CD4-positive, alpha-beta memory T cell (primary cell): ENCODE data around the gene ZNF41. TPM values are rescaled to one million over a fixed set of nuclear protein-coding genes. Genes with fewer than 3 reads are reported as not detected.
A peak's percentile ranks its signal among the peaks of the same experiment; 100 is the strongest.

Experiments
- CTCF ChIA-PET: fragments of 350-600 bp; sonication (Branson Sonifier 250); formaldehyde crosslinking; loops from one replicate; lab custom pipeline; 2021; ENCODE audit warnings: inconsistent platforms; ENCODE audit not compliant: partially characterized antibody; lab: Charles Lee
- POLR2A ChIA-PET: fragments of 350-600 bp; sonication (Branson Sonifier 250); formaldehyde crosslinking; loops from one replicate; lab custom pipeline; 2021; ENCODE audit not compliant: partially characterized antibody; lab: Charles Lee
- DNase-seq, 5 donors: peaks; one replicate each; pipeline versions ENCODE4 v3.0.0 to v3.0.0-alpha.2; 2020 to 2022; ENCODE audit warnings: mixed read lengths in 1 of 5
- H3K27ac ChIP-seq: one replicate; pipeline ENCODE4 v1.7.0; 2013; ENCODE audit warnings: low read depth, low read length
- H3K27me3 ChIP-seq: 2 replicates; pipeline ENCODE4 v1.7.0; 2013; ENCODE audit warnings: mild to moderate bottlenecking, low read length, moderate library complexity; ENCODE audit not compliant: insufficient read depth
- H3K36me3 ChIP-seq: 2 replicates; pipeline ENCODE4 v1.7.0; 2013; ENCODE audit warnings: mild to moderate bottlenecking, low read length, moderate library complexity; ENCODE audit not compliant: insufficient read depth
- H3K4me1 ChIP-seq: 2 replicates; pipeline ENCODE4 v1.7.0; 2013; ENCODE audit warnings: mild to moderate bottlenecking, low read length, moderate library complexity; ENCODE audit not compliant: insufficient read depth
- H3K4me3 ChIP-seq, 2 donors: one replicate each; pipeline ENCODE4 v1.7.0; 2013; ENCODE audit warnings: low read length in 2 of 2, mild to moderate bottlenecking in 1 of 2
- H3K9me3 ChIP-seq, 2 donors: one replicate each; pipeline ENCODE4 v1.7.0; 2013; ENCODE audit warnings: low read length in 2 of 2, control low read depth in 1 of 2; ENCODE audit not compliant: control insufficient read depth in 1 of 2
- H3K27ac Mint-ChIP-seq, 7 donors: one replicate each; pipeline ENCODE4 v1.8.0; 2020 to 2021; ENCODE audit warnings: mixed read lengths in 7 of 7, mild to moderate bottlenecking in 6 of 7, inconsistent platforms in 3 of 7, moderate library complexity in 3 of 7
- H3K27me3 Mint-ChIP-seq, 2 donors: one replicate each; pipeline ENCODE4 v1.8.0; 2020 to 2021; ENCODE audit warnings: mixed read lengths in 2 of 2
- H3K36me3 Mint-ChIP-seq, 2 donors: one replicate each; pipeline ENCODE4 v1.8.0; 2020 to 2021; ENCODE audit warnings: mixed read lengths in 2 of 2, inconsistent platforms in 1 of 2, mild to moderate bottlenecking in 1 of 2
- H3K4me1 Mint-ChIP-seq, 4 donors: one replicate each; pipeline ENCODE4 v1.8.0; 2020 to 2021; ENCODE audit warnings: mixed read lengths in 4 of 4, mild to moderate bottlenecking in 1 of 4
- H3K4me3 Mint-ChIP-seq, 8 donors: one replicate each; pipeline ENCODE4 v1.8.0; 2020 to 2021; ENCODE audit warnings: mixed read lengths in 8 of 8, mild to moderate bottlenecking in 7 of 8, moderate library complexity in 6 of 8, inconsistent platforms in 3 of 8
- H3K9me3 Mint-ChIP-seq, 8 donors: one replicate each; pipeline ENCODE4 v1.8.0; 2020 to 2021; ENCODE audit warnings: mixed read lengths in 8 of 8, mild to moderate bottlenecking in 5 of 8, inconsistent platforms in 3 of 8, moderate library complexity in 1 of 8
- intact Hi-C: fragments of 100-400 bp; cut with micrococcal nuclease; formaldehyde crosslinking; loops from one replicate; pipeline ENCODE4 v1.15.1; 2023
- polyA plus RNA-seq, 2 donors: library from polyadenylated mRNA; unstranded; fragments of 300-500 nt; fragmentation: Illumina TruSeq; gene quantifications; one replicate each; pipeline ENCODE4 v1.2.3, GENCODE V29; 2021
- total RNA-seq, 2 experiments: library from RNA; stranded (reverse); gene quantifications; one replicate each; pipeline ENCODE4 v1.2.3, GENCODE V29; 2021

Gene ZNF41
- total and polyA plus RNA-seq, 4 experiments from 2014 or later = 4.7 to 16.1 (median 12.4) TPM

DNA sequence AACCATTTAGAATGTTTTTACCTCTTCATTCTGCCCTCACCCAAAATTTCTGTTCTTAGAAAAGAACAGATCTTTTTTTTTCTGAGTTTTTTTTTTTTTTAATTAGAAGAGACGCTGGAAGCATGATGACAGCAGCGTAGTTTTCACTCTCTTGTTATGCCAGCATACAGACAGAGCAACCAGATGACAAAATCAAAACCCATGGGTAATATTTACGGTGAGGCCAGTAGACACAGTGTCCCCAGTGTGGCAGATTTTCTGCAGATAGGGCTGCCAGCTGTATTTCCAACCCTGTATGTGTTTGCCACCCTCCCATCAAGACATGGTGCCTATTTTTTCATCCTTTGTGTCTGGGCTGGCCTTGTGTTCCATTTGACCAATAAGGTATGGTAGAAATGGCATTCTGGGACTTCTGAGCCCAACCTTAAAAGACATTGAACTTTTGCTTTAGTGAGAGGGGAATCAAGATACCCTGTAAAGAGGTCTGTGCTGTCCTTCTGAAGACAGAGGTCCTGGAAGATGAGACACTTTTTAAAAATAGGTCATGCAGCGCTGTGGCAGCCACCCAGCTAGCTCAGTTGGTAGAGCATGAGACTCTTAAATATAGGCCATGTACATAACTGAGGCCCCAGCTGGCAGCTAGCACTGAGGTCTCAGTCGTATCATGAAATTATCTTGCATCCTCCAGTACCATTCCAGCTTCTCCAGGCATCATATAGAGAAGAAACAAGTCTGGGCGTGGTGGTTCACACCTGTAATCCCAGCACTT is 6.7 kb upstream of the ZNF41 start:
- H3K9me3 Mint-ChIP-seq = no peaks in the 10 kb centered on the region
- no peaks in the 10 kb centered on the region for H3K27me3 ChIP-seq
- H3K36me3 ChIP-seq = no peaks in the 10 kb centered on the region
- H3K9me3 ChIP-seq = no peaks in the 10 kb centered on the region
- H3K27ac Mint-ChIP-seq = peak overlapping the region in 1 of 7 donors; percentile 70
- no peaks in the 10 kb centered on the region for H3K36me3 Mint-ChIP-seq
- H3K4me3 ChIP-seq = no peak overlapping the region
- H3K4me1 ChIP-seq = no peaks in the 10 kb centered on the region
- intact Hi-C loops = no loop called here
- H3K4me1 Mint-ChIP-seq = peaks cover 0 to 3% (median 0%) of the 10 kb centered on the region in 4 donors
- DNase-seq = no peak
- POLR2A ChIA-PET = no interaction called here
- CTCF ChIA-PET = no interaction called here
- no peaks in the 10 kb centered on the region for H3K27me3 Mint-ChIP-seq
- H3K4me3 Mint-ChIP-seq = no peak overlapping the region
- no peak overlapping the region for H3K27ac ChIP-seq

DNA sequence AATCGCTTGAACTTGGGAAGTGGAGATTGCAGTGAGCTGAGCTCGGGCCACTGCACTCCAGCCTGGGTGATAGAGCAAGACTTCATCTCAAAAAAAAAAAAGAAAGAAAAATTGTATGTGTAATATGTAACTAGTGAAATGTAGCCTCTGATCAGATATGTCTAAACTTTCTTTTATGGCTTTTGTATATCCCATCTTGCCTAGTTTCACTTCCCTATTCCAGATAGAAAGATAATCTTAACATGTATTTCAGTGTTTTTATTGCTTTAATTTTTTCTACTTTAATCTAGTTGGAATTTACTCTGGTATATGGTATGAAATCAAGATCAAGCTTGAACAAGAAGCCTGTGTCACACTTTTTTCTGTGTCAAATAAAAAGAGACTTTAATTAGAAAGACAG is 1.9 kb upstream of the ZNF41 start:
- peaks cover 29% of the 10 kb centered on the region for H3K4me1 ChIP-seq
- H3K4me3 ChIP-seq = no peak overlapping the region
- no peak overlapping the region for H3K27ac ChIP-seq
- no peaks in the 10 kb centered on the region for H3K36me3 ChIP-seq
- H3K27ac Mint-ChIP-seq = peak overlapping the region in 3 of 7 donors; percentile 55 to 85 (median 85)
- intact Hi-C loops = loop anchor here (5.0 kb wide), 4 partner anchors 37 to 358 kb away; partner anchors contain the start of genes CDK16 and UBA1
- no peak for DNase-seq
- peaks cover 0 to 5% of the 10 kb centered on the region in 2 donors for H3K36me3 Mint-ChIP-seq
- H3K27me3 Mint-ChIP-seq = no peaks in the 10 kb centered on the region
- H3K4me3 Mint-ChIP-seq = no peak overlapping the region
- ChIA-PET POLR2A (no interaction called here), CTCF (no interaction called here)
- H3K27me3 ChIP-seq = no peaks in the 10 kb centered on the region
- H3K4me1 Mint-ChIP-seq = peaks cover 12 to 38% (median 23%) of the 10 kb centered on the region in 4 donors
- peaks cover 0 to 2% (median 0%) of the 10 kb centered on the region in 8 donors for H3K9me3 Mint-ChIP-seq
- no peaks in the 10 kb centered on the region for H3K9me3 ChIP-seq

DNA sequence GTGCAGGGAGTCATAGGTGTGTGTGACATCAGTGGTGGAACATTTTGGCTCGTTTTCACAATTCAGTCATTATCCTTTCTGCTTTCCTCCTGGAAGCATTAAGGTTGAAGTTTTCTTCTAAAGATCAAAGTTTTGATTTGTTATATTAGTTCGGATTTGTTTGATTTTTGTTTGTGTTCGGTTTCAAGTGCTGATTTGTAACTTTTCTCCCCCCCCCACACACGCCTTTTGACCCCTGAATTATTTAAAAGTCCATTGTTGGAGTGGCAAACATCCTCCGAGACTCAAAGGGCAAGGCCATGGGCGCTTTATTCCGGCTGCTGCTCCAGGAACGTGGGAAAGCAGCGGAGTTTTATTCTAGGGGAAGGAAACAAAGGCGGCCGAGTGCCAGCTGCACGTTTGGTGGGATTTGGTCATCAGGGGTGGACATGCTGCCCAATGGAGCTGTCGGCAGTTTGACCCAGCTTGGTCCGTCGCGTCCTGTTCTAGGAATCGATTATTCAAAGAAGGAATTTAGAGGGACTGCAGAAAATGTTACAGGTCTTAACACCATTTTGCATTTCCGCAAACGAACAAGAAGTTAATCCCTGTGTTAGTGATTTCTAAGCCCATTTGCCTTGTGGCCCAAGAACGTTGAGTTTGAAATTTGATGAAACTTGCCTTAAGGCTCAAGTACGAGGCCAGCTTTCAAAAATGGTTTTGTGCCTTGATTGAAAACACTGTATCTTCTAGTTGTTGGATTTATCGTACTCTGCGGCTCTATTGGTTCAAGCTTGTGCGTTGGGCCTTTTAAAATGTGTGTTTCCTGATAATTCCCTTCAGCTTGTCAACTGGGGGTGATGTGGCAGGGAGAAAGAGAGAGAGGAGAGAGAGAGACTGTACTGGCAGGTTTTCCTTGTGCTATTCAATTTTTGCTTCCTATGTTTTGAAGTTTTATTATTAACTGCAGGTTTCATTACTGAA is 565 bp upstream of the ZNF41 start:
- ChIA-PET POLR2A (interaction anchor here (0.7 to 0.8 kb wide), 3 partner anchors 30 to 353 kb away, joined by 3 read pairs; no protein-coding TSS in a partner anchor), CTCF (interaction anchor here (1.3 kb wide), 1 partner anchor 40 kb away, joined by 3 read pairs; no protein-coding TSS in a partner anchor)
- no peak for DNase-seq
- Histone ChIP-seq H3K9me3 (no peaks in the 10 kb centered on the region), H3K4me1 (peaks cover 29% of the 10 kb centered on the region), H3K27me3 (no peaks in the 10 kb centered on the region), H3K27ac (peak overlapping the region; percentile 77), H3K4me3 (peak overlapping the region; percentile 61 to 70), H3K36me3 (no peaks in the 10 kb centered on the region)
- peaks cover 12 to 38% (median 23%) of the 10 kb centered on the region in 4 donors for H3K4me1 Mint-ChIP-seq
- intact Hi-C loops = loop anchor here (2.0 to 5.0 kb wide), 8 partner anchors 39 to 356 kb away; partner anchors contain the start of genes ARAF, CDK16, ELK1 and UBA1
- H3K27me3 Mint-ChIP-seq = no peaks in the 10 kb centered on the region
- H3K9me3 Mint-ChIP-seq = peaks cover 0 to 2% (median 0%) of the 10 kb centered on the region in 8 donors
- peak overlapping the region; percentile 85 to 99 (median 97) for H3K27ac Mint-ChIP-seq
- peaks cover 0 to 7% of the 10 kb centered on the region in 2 donors for H3K36me3 Mint-ChIP-seq
- peak overlapping the region; percentile 82 to 95 (median 90) for H3K4me3 Mint-ChIP-seq

DNA sequence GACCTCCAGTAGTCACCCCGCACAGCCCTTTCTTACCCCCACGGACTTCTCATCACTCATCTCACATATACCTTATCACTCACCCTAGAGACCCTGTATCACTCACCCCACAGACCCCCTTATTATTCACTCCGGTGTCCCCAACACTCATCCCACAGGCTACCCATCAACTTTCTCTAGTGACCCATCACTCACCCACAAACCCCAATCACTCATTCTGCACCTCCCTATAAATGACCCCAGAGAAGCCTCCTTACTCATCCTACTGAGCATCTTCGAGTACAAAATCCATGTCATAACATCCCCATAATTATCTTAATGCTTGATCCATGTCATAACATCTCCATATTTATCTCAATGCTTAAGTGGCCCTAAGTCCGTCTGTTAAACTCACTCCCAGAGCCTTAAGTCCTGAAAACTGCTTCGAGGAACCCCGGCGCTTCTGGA is 934 bp downstream of the ZNF41 start:
- intact Hi-C loops = loop anchor here (2.0 to 5.0 kb wide), 8 partner anchors 40 to 355 kb away; partner anchors contain the start of genes ARAF, CDK16, ELK1 and UBA1
- H3K4me3 Mint-ChIP-seq = peak overlapping the region; percentile 82 to 95 (median 90)
- CTCF ChIA-PET = interaction anchor here (1.1 kb wide), 1 partner anchor 41 kb away, joined by 4 read pairs; no protein-coding TSS in a partner anchor

DNA sequence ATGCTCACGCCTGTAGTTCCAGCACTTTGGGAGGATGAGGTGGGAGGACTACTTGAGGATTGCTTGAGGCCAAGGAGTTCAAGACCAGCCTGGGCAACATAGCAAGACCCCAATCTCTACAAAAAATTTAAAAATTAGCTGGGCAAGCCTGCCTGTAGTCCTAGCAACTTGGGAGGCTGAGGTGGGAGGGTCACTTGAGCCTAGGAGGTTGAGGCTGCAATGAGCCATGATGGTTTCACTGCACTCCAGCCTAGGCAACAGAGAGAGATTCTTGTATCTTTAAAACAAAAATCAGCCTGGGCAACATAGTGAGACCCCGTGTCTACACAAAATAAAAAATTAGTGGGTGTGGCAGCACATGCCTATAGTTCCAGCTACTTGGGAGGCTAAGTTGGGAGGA is 1.9 kb downstream of the ZNF41 start:
- no peak overlapping the region for H3K27ac ChIP-seq
- no peak overlapping the region for H3K4me3 ChIP-seq
- no peaks in the 10 kb centered on the region for H3K36me3 ChIP-seq
- Mint-ChIP-seq H3K27ac (peak overlapping the region in 3 of 7 donors; percentile 52 to 78 (median 69)), H3K4me3 (peak overlapping the region in 5 of 8 donors; percentile 25 to 86 (median 42)), H3K36me3 (peaks cover 0 to 11% of the 10 kb centered on the region in 2 donors), H3K4me1 (peaks cover 15 to 49% (median 31%) of the 10 kb centered on the region in 4 donors), H3K9me3 (peaks cover 0 to 2% (median 0%) of the 10 kb centered on the region in 8 donors), H3K27me3 (no peaks in the 10 kb centered on the region)
- H3K9me3 ChIP-seq = no peaks in the 10 kb centered on the region
- peaks cover 29% of the 10 kb centered on the region for H3K4me1 ChIP-seq
- H3K27me3 ChIP-seq = no peaks in the 10 kb centered on the region
- ChIA-PET CTCF (no interaction called here), POLR2A (interaction anchor here (1.4 kb wide), 1 partner anchor 33 kb away, joined by 4 read pairs; no protein-coding TSS in a partner anchor)
- DNase-seq = no peak
- intact Hi-C loops = loop anchor here (5.0 kb wide), 4 partner anchors 41 to 354 kb away; partner anchors contain the start of genes CDK16 and UBA1

More for the DNA sequence above, 934 bp downstream of the ZNF41 start:
- H3K4me3 ChIP-seq = peak overlapping the region; percentile 70 to 88
- DNase-seq = peak in 1 of 5 donors; percentile 0
- peak overlapping the region; percentile 77 for H3K27ac ChIP-seq
- H3K27ac Mint-ChIP-seq = peak overlapping the region; percentile 80 to 99 (median 97)
- POLR2A ChIA-PET = interaction anchor here (0.6 to 1.4 kb wide), 5 partner anchors 32 to 545 kb away, joined by 3 to 4 read pairs (median 3); partner anchors contain the start of genes ELK1 and TIMP1
- H3K9me3 Mint-ChIP-seq = peaks cover 0 to 2% (median 0%) of the 10 kb centered on the region in 8 donors
- H3K36me3 ChIP-seq = no peaks in the 10 kb centered on the region
- H3K27me3 ChIP-seq = no peaks in the 10 kb centered on the region
- peaks cover 12 to 46% (median 27%) of the 10 kb centered on the region in 4 donors for H3K4me1 Mint-ChIP-seq
- H3K27me3 Mint-ChIP-seq = no peaks in the 10 kb centered on the region
- no peaks in the 10 kb centered on the region for H3K9me3 ChIP-seq
- peaks cover 29% of the 10 kb centered on the region for H3K4me1 ChIP-seq
- peaks cover 0 to 9% of the 10 kb centered on the region in 2 donors for H3K36me3 Mint-ChIP-seq

DNA sequence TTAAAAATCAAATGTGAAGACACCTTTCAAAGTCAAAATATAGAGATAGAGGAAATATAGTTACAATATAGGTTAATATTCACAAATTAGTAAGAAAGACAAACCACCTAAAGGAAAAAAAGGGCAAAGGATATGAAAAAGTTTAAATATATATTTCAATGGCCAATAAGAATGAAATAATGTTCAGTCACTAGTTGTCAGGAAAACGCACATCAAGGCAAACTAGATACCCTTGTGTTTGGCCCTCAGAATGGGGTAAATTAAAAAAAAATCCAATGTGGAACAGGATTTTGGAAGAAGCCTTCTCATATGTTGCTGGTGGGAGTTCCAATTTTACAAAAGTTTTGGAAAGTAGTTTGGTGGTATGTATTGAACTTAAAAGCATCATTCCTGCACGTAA is 2.4 kb downstream of the ZNF41 start:
- ChIA-PET CTCF (no interaction called here), POLR2A (no interaction called here)
- peak overlapping the region in 2 of 7 donors; percentile 69 to 78 for H3K27ac Mint-ChIP-seq
- peaks cover 0 to 13% of the 10 kb centered on the region in 2 donors for H3K36me3 Mint-ChIP-seq
- H3K4me1 Mint-ChIP-seq = peaks cover 19 to 54% (median 36%) of the 10 kb centered on the region in 4 donors
- H3K4me3 Mint-ChIP-seq = peak overlapping the region in 4 of 8 donors; percentile 10 to 62 (median 36)
- H3K27ac ChIP-seq = no peak overlapping the region
- intact Hi-C loops = loop anchor here (5.0 kb wide), 4 partner anchors 42 to 353 kb away; partner anchors contain the start of genes CDK16 and UBA1
- H3K27me3 Mint-ChIP-seq = no peaks in the 10 kb centered on the region
- H3K36me3 ChIP-seq = no peaks in the 10 kb centered on the region
- DNase-seq = no peak
- H3K9me3 ChIP-seq = no peaks in the 10 kb centered on the region
- no peaks in the 10 kb centered on the region for H3K27me3 ChIP-seq
- H3K9me3 Mint-ChIP-seq = peaks cover 0 to 2% (median 0%) of the 10 kb centered on the region in 8 donors
- peaks cover 29% of the 10 kb centered on the region for H3K4me1 ChIP-seq
- no peak overlapping the region for H3K4me3 ChIP-seq
